Tibial nerve (tissue), 3 donors: ENCODE results near the gene TAGLN2.

ENCODE experiments used
- CTCF ChIP-seq, 5 experiments: fragments of 200-600 bp in 3 of 5; fragments of 450-650 bp in 2 of 5; sonication (generic) in 3 of 5; IDR thresholded peaks; one replicate each; pipeline ENCODE4 v1.5.1; 2016 to 2019; ENCODE audit warnings: antibody characterized with exemption in 5 of 5, mild to moderate bottlenecking in 3 of 5, moderate library complexity in 2 of 5
- POLR2A ChIP-seq, 2 donors: fragments of 450-650 bp; IDR thresholded peaks; one replicate each; pipeline ENCODE4 v1.6.1; 2017; ENCODE audit warnings: antibody characterized with exemption in 2 of 2, mild to moderate bottlenecking in 2 of 2, moderate library complexity in 2 of 2

- TF ChIP-seq CTCF (IDR thresholded peaks at IDR 0.05), result no peak
- TF ChIP-seq POLR2A (IDR thresholded peaks at IDR 0.05), result no peak
Observed at GRCh38 chr1:159958719-159959380, 33.5 kb upstream of the TAGLN2 start.
